ENCODE measurements around the gene MFAP4.

GRCh38 chr17:19345486-19346350, 41.3 kb downstream of the MFAP4 start:
- TF ChIP-seq CTCF (IDR thresholded peaks at IDR 0.05), result no peak
- no peak for TF ChIP-seq POLR2AphosphoS5 (IDR thresholded peaks at IDR 0.05; ENCODE audit: insufficient read depth in 1 of 2, low read depth in 1 of 2)

All from vagina (tissue), 2 donors.